Ovary (tissue), 9 donors: ENCODE results near the gene NRXN2. TPM values are rescaled to one million over a fixed set of nuclear protein-coding genes. Genes with fewer than 3 reads are reported as not detected.

Experiments used
- DNase-seq, 5 donors: peaks; one replicate each; pipeline ENCODE4 v3.0.0-alpha.2; 2019 to 2020
- H3K27ac ChIP-seq, 2 donors: fragments of 200-600 bp; one replicate each; pipeline versions ENCODE4 v1.5.1 to v1.8.0; 2019 to 2022
- H3K27me3 ChIP-seq: fragments of 200-600 bp; one replicate; pipeline ENCODE4 v1.8.0; 2022
- H3K36me3 ChIP-seq: fragments of 200-600 bp; sonication (generic); one replicate; pipeline ENCODE4 v1.5.1; 2019
- H3K4me1 ChIP-seq: one replicate; pipeline ENCODE4 v1.8.1; 2013; ENCODE audit warnings: mild to moderate bottlenecking, moderate library complexity; ENCODE audit not compliant: insufficient read depth
- H3K4me3 ChIP-seq: fragments of 200-600 bp; sonication (generic); one replicate; pipeline ENCODE4 v1.5.1; 2017
- H3K9me3 ChIP-seq, 2 donors: fragments of 200-600 bp in 1 of 2; sonication (generic) in 1 of 2; one replicate each; pipeline versions ENCODE4 v1.5.1 to v1.8.1; 2013 to 2019; ENCODE audit warnings: mild to moderate bottlenecking in 1 of 2, moderate library complexity in 1 of 2
- CTCF ChIP-seq, 3 donors: fragments of 450-650 bp in 2 of 3; fragments of 200-600 bp in 1 of 3; IDR thresholded peaks; one replicate each; pipeline versions ENCODE4 v1.5.1 to v1.8.0; 2016 to 2022; ENCODE audit warnings: antibody characterized with exemption in 3 of 3, mild to moderate bottlenecking in 1 of 3
- EP300 ChIP-seq: sonication (generic); formaldehyde crosslinking; IDR thresholded peaks from one replicate; pipeline ENCODE4 v1.6.1; 2017; ENCODE audit warnings: antibody characterized with exemption
- POLR2A ChIP-seq: fragments of 450-650 bp; IDR thresholded peaks from one replicate; pipeline ENCODE4 v1.6.1; 2017; ENCODE audit warnings: antibody characterized with exemption, mild to moderate bottlenecking, moderate library complexity
- WGBS, 3 donors: extraction: QIAGEN DNeasy Blood & Tissue Kit in 1 of 3; methylation state at CpG; one replicate each; pipeline versions ENCODE4 v1.1.5 to v1.1.7; 2013 to 2017; 5-methylcytosine and 5-hydroxymethylcytosine counted together
- intact Hi-C, 4 donors: fragments of 100-400 bp; cut with DNase I; formaldehyde crosslinking; loops; one replicate each; pipeline versions ENCODE4 v1.11.0 to v1.15.1; 2022 to 2023
- polyA plus RNA-seq, 2 donors: library from polyadenylated mRNA; stranded (reverse); fragments of 200-250 nt in 1 of 2; fragments of 350-450 nt in 1 of 2; fragmentation: Illumina TruSeq in 1 of 2; extraction: RNeasy Lipid Tissue Mini Kit (QIAGEN cat#74804) in 1 of 2; gene quantifications; one replicate each; pipeline ENCODE4 v1.2.3, GENCODE V29; 2013 to 2014
- total RNA-seq, 7 donors: library from RNA; depleted of rRNA in 2 of 7; stranded (reverse); fragments of >200 nt in 2 of 7; fragmentation: NEBNext Ultra II Directional in 3 of 7; extraction: Animal tissue kit (Norgen Biotek cat#: 25700) in 3 of 7; gene quantifications; one replicate each; pipeline versions ENCODE4 v1.1.0 to v1.2.4, GENCODE V29; 2016 to 2023
- donor health status: DM: no; HTN: no; CAD: no; lungs with moderate emphysema.
- donor health status: DM: no; HTN: no; CAD: no.
- donor health status: Bipolar disorder and iron deficiency.
- donor health status: DM: yes; HTN: yes; CAD: no.
- donor health status: DM: no; HTN: no; CAD: no.
- donor health status: DM: yes; HTN: yes; CAD: no.

The NRXN2 gene
- total and polyA plus RNA-seq, 9 donors = 6.4 to 64.1 (median 19.7) TPM

GRCh38 chr11:64723907-64724862, 1.2 kb upstream of the NRXN2 start:
- no peaks in the 10 kb centered on the region for H3K27me3 ChIP-seq
- TF ChIP-seq POLR2A (no peak), EP300 (no peak)
- no peak overlapping the region for H3K27ac ChIP-seq
- peak in 1 of 5 donors; percentile 13 for DNase-seq
- 61 to 62% (median 61%) methylated on average over 9 of the region's 9 CpGs for WGBS, 3 donors
- intact Hi-C loops = loop anchor here in 2 of 4 donors (2.0 to 5.0 kb wide), 2 partner anchors 35 to 37 kb away; no protein-coding TSS in a partner anchor
- H3K4me1 ChIP-seq = no peaks in the 10 kb centered on the region
- H3K36me3 ChIP-seq = no peaks in the 10 kb centered on the region
- no peak overlapping the region for H3K4me3 ChIP-seq
- H3K9me3 ChIP-seq = no peaks in the 10 kb centered on the region

- H3K9me3 ChIP-seq = no peaks in the 10 kb centered on the region
Measured at GRCh38 chr11:64722141-64723065, 594 bp downstream of the NRXN2 start.

GRCh38 chr11:64721359-64721699, 1.7 kb downstream of the NRXN2 start:
- intact Hi-C loops = loop anchor here in 1 of 4 donors (5.0 kb wide), 1 partner anchor 34 kb away; no protein-coding TSS in a partner anchor
- H3K4me3 ChIP-seq = no peak overlapping the region

More at GRCh38 chr11:64722141-64723065, 594 bp downstream of the NRXN2 start:
- Histone ChIP-seq H3K36me3 (no peaks in the 10 kb centered on the region), H3K27me3 (no peaks in the 10 kb centered on the region), H3K4me1 (no peaks in the 10 kb centered on the region), H3K27ac (no peak overlapping the region), H3K4me3 (no peak overlapping the region)
- DNase-seq = peak in 1 of 5 donors; percentile 38
- intact Hi-C loops = loop anchor here in 2 of 4 donors (2.0 to 5.0 kb wide), 2 partner anchors 34 to 35 kb away; no protein-coding TSS in a partner anchor
- 7 to 10% (median 9%) methylated on average over 17 to 35 of the region's 36 CpGs for WGBS, 3 donors
- TF ChIP-seq CTCF (IDR thresholded peaks at IDR 0.05) = no peak
- TF ChIP-seq EP300 = no peak
- no peak for TF ChIP-seq POLR2A

More at GRCh38 chr11:64721359-64721699, 1.7 kb downstream of the NRXN2 start:
- Histone ChIP-seq H3K27ac (no peak overlapping the region), H3K27me3 (no peaks in the 10 kb centered on the region), H3K4me1 (no peaks in the 10 kb centered on the region), H3K36me3 (no peaks in the 10 kb centered on the region), H3K9me3 (no peaks in the 10 kb centered on the region)
- 40 to 52% (median 46%) methylated on average over 3 of the region's 3 CpGs for WGBS, 3 donors
- no peak for DNase-seq
- no peak for TF ChIP-seq CTCF (IDR thresholded peaks at IDR 0.05)
- no peak for TF ChIP-seq POLR2A
- no peak for TF ChIP-seq EP300
